Prostate gland (tissue), 2 donors: ENCODE results near the gene CRAT. TPM values are rescaled to one million over a fixed set of nuclear protein-coding genes. Genes with fewer than 3 reads are reported as not detected.

Source experiments
- DNase-seq: peaks from one replicate; pipeline ENCODE4 v3.0.0-alpha.2; 2019; ENCODE audit warnings: low spot score
- H3K27ac ChIP-seq, 2 donors: fragments of 200-600 bp; sonication (generic); 2 replicates each; pipeline ENCODE4 v1.5.1; 2017 to 2019
- H3K27me3 ChIP-seq: fragments of 200-600 bp; sonication (generic); replicated peaks from 2 replicates; pipeline ENCODE4 v1.5.1; 2019; ENCODE audit not compliant: insufficient read depth
- H3K36me3 ChIP-seq, 2 donors: fragments of 200-600 bp; sonication (generic); 1 replicate in 1 of 2; 2 replicates in 1 of 2; pipeline versions ENCODE4 v1.5.1 to v1.8.1; 2017 to 2019
- H3K4me1 ChIP-seq: fragments of 200-600 bp; sonication (generic); replicated peaks from 2 replicates; pipeline ENCODE4 v1.5.1; 2019
- H3K4me3 ChIP-seq, 2 donors: fragments of 200-600 bp; sonication (generic); 2 replicates each; pipeline ENCODE4 v1.5.1; 2017 to 2019
- H3K9me3 ChIP-seq: fragments of 200-600 bp; sonication (generic); 2 replicates; pipeline ENCODE4 v1.5.1; 2017
- POLR2A ChIP-seq: fragments of 450-650 bp; IDR thresholded peaks from one replicate; pipeline ENCODE4 v1.6.1; 2016; ENCODE audit warnings: antibody characterized with exemption, mild to moderate bottlenecking
- POLR2AphosphoS5 ChIP-seq: sonication (generic); formaldehyde crosslinking; IDR thresholded peaks from one replicate; pipeline ENCODE4 v1.6.1; 2017; ENCODE audit warnings: antibody characterized with exemption
- WGBS: methylation state at CpG from one replicate; pipeline ENCODE4 v1.1.5; 2018; 5-methylcytosine and 5-hydroxymethylcytosine counted together
- intact Hi-C: fragments of 100-400 bp; cut with DNase I; formaldehyde crosslinking; loops from one replicate; pipeline ENCODE4 v1.14.2; 2022
- total RNA-seq, 2 donors: library from RNA; depleted of rRNA; stranded (reverse); fragments of >200 nt; gene quantifications; one replicate each; pipeline ENCODE4 v1.1.0, GENCODE V29; 2016
- TF ChIP-seq, protein P1 (sequence below), 4 experiments: fragments of 200-600 bp in 2 of 4; fragments of 450-650 bp in 2 of 4; sonication (generic) in 2 of 4; IDR thresholded peaks; 1 replicate in 3 of 4; 2 replicates in 1 of 4; pipeline ENCODE4 v1.5.1; 2016 to 2019; ENCODE audit warnings: antibody characterized with exemption in 4 of 4, mild to moderate bottlenecking in 2 of 4, moderate library complexity in 2 of 4

The CRAT gene
- total RNA-seq, 2 donors from 2014 or later: 59.8 to 98.3 TPM

DNA sequence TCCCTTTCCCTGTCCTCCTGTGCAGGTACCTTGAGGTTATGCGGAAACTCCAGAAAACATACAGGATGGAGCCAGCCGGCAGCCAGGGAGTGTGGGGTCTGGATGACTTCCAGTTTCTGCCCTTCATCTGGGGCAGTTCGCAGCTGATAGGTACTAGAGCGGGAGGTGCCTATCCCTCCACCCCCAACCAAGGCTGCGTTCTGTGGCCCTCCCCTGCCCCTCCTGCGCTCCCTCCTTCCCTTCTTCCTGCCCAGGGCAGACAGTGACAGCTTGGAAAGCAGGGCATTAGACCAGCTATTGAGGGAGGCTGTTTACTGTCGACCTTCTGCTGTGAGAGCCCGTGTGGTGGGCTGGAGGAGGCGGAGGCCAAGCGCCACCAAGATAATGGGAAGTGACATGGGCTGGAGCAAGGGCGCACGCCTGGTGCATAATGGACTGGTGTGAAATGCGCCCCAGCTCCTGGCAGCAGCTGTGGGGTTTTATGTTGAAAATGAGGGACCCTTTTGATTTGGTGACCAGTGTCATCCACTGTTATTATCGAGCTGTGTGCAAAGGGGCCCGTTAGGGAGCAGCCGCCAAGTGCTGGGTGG, 25.9 kb upstream of the CRAT start:
- Histone ChIP-seq H3K4me1 (peaks cover 10% of the 10 kb centered on the region), H3K9me3 (no peaks in the 10 kb centered on the region), H3K27ac (peak overlapping the region; percentile 99), H3K36me3 (peaks cover 0 to 4% of the 10 kb centered on the region in 2 donors), H3K4me3 (no peak overlapping the region), H3K27me3 (no peaks in the 10 kb centered on the region)
- 76% methylated on average over 16 of the region's 16 CpGs for WGBS
- no peak for DNase-seq
- intact Hi-C loops: no loop called here
- TF ChIP-seq POLR2AphosphoS5 (no peak), POLR2A (no peak)
- TF ChIP-seq, protein P1, sequence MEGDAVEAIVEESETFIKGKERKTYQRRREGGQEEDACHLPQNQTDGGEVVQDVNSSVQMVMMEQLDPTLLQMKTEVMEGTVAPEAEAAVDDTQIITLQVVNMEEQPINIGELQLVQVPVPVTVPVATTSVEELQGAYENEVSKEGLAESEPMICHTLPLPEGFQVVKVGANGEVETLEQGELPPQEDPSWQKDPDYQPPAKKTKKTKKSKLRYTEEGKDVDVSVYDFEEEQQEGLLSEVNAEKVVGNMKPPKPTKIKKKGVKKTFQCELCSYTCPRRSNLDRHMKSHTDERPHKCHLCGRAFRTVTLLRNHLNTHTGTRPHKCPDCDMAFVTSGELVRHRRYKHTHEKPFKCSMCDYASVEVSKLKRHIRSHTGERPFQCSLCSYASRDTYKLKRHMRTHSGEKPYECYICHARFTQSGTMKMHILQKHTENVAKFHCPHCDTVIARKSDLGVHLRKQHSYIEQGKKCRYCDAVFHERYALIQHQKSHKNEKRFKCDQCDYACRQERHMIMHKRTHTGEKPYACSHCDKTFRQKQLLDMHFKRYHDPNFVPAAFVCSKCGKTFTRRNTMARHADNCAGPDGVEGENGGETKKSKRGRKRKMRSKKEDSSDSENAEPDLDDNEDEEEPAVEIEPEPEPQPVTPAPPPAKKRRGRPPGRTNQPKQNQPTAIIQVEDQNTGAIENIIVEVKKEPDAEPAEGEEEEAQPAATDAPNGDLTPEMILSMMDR (IDR thresholded peaks at IDR 0.05): no peak

DNA sequence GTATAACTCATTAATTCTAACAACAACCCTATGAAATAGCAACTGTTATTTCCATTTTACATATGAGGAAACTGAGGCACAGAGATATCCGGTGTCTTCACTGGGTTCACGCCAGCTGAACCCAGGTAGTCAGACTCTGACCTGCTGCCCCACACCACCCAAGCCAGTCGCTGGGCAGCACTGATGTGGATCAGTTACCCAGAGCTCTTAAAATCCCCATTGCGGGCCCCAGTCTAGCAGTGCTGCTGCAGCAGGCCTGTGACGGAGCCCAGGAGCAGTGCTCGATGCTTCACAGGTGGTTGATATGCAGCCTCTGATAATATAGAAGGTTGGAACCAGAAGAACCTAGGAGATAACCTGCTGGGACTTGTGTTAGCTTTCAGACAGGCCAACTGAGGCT, 24.9 kb upstream of the CRAT start:
- intact Hi-C loops: no loop called here
- Histone ChIP-seq H3K27ac (no peak overlapping the region), H3K36me3 (peaks cover 0 to 4% of the 10 kb centered on the region in 2 donors), H3K4me3 (no peak overlapping the region), H3K27me3 (no peaks in the 10 kb centered on the region), H3K9me3 (no peaks in the 10 kb centered on the region), H3K4me1 (peaks cover 4% of the 10 kb centered on the region)
- TF ChIP-seq POLR2AphosphoS5 (no peak), POLR2A (no peak)
- TF ChIP-seq, protein P1 (IDR thresholded peaks at IDR 0.05): no peak
- DNase-seq: no peak
- WGBS: 80% methylated on average over 6 of the region's 6 CpGs

DNA sequence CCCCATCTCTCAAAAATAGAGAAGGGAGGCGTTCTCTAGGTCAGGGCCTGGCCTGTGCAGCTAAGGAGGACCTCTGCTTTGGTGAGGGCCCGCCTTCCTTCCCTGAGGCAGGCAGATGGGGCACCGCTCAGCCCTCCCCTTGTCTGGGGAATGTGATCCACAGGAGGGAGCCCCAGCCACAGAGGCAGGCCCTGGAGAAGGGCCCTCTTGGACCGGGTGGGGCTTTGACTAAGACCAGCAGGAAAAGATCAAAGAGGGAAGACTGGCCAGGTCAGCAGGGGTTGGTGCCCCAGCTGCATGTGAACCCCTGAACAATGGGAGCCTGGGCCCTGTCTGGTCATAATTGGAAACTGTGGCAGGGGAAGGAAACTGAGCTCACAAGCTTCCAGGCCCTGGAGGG, 22.5 kb upstream of the CRAT start:
- no peak for DNase-seq
- H3K36me3 ChIP-seq: peaks cover 0 to 4% of the 10 kb centered on the region in 2 donors

DNA sequence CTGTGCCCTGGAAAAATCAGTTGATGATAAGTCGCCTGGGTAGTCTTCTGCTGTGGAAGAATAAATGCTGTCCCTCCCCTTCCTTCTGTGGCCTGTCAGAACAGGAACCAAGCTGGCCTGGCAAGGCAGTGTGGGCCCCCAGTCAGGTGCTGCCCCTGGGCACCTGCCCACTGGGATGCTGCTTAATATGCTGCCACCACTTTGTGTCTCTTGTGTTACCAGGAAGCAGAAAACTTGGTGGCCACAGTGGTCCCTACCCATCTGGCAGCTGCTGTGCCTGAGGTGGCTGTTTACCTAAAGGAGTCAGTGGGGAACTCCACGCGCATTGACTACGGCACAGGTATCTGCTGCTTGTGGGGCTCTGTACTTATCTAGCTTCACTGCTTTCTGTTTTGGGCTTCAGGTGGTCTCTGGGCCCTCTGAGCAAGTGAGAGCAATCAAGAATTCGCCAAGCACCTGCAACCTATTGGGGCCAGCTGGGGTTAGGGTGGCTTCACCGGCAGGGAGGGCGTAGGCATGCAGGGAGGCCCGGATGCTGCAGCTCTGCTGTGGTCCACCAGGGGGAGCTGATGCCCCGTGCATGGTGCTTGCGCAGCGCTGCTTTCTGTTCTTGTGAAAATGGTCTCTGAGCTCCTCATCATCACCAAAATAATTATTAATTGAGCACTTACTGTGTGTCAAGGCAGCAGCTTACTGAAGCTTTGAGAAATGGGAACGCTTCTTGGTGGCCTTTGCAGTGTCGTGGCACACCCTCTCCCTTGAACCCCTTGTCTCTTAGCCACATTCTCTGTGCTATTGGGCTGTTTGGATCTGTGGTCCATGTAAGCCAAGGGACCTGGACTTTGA, 20.9 kb upstream of the CRAT start:
- intact Hi-C loops: loop anchor here (5.0 kb wide), 1 partner anchor 651 kb away; no protein-coding TSS in a partner anchor
- no peak overlapping the region for H3K4me3 ChIP-seq
- TF ChIP-seq POLR2AphosphoS5 (peak; percentile 59), POLR2A (no peak)
- TF ChIP-seq, protein P1 (IDR thresholded peaks at IDR 0.05): peak; percentile 89 to 97 (median 94)
- 40% methylated on average over 13 of the region's 13 CpGs for WGBS
- no peaks in the 10 kb centered on the region for H3K27me3 ChIP-seq
- DNase-seq: peak; percentile 54
- H3K36me3 ChIP-seq: peaks cover 0 to 2% of the 10 kb centered on the region in 2 donors
- no peaks in the 10 kb centered on the region for H3K4me1 ChIP-seq
- peak overlapping the region in 1 of 2 donors; percentile 38 for H3K27ac ChIP-seq
- H3K9me3 ChIP-seq: no peaks in the 10 kb centered on the region

More for the DNA sequence above, 22.5 kb upstream of the CRAT start:
- intact Hi-C loops: loop anchor here (5.0 kb wide), 1 partner anchor 649 kb away; no protein-coding TSS in a partner anchor
- H3K4me1 ChIP-seq: peaks cover 2% of the 10 kb centered on the region
- WGBS: 83% methylated on average over 4 of the region's 4 CpGs
- H3K4me3 ChIP-seq: no peak overlapping the region
- H3K27me3 ChIP-seq: no peaks in the 10 kb centered on the region
- no peaks in the 10 kb centered on the region for H3K9me3 ChIP-seq
- TF ChIP-seq, protein P1 (IDR thresholded peaks at IDR 0.05): no peak
- TF ChIP-seq POLR2A: no peak
- peak overlapping the region in 1 of 2 donors; percentile 51 for H3K27ac ChIP-seq
